Neural cell (in vitro differentiated cells): ENCODE data around the gene FAM111A.

Experiments
- EZH2 ChIP-seq: fragments of 200-600, 300-800 bp; shearing (Covaris generic), sonication (generic); IDR thresholded peaks from 2 replicates; pipeline ENCODE4 v1.6.1; 2014; ENCODE audit warnings: antibody characterized with exemption, low read length, borderline replicate concordance, mild to moderate bottlenecking; ENCODE audit not compliant: insufficient read depth, poor library complexity, severe bottlenecking
- MXI1 ChIP-seq: fragments of 450-650 bp; conservative IDR thresholded peaks from 2 replicates; pipeline ENCODE4 v1.6.1; 2014; ENCODE audit warnings: antibody characterized with exemption, mild to moderate bottlenecking; ENCODE audit not compliant: poor library complexity, severe bottlenecking
- POLR2AphosphoS5 ChIP-seq: IDR thresholded peaks from 2 replicates; pipeline ENCODE4 v1.6.1; 2012
- TAF1 ChIP-seq: IDR thresholded peaks from 2 replicates; pipeline ENCODE4 v1.6.1; 2012; ENCODE audit warnings: low read depth
- TF ChIP-seq, protein P1 (sequence below): fragments of 450-650 bp; IDR thresholded peaks from 2 replicates; pipeline ENCODE4 v1.5.1; 2014; ENCODE audit warnings: antibody characterized with exemption, mild to moderate bottlenecking, moderate library complexity; ENCODE audit not compliant: poor library complexity, severe bottlenecking

GRCh38 chr11:59179121-59179520 lies 36.5 kb downstream of the FAM111A start:
- no peak for TF ChIP-seq TAF1
- no peak for TF ChIP-seq EZH2
- no peak for TF ChIP-seq MXI1
- TF ChIP-seq POLR2AphosphoS5, result no peak
- TF ChIP-seq, protein P1, sequence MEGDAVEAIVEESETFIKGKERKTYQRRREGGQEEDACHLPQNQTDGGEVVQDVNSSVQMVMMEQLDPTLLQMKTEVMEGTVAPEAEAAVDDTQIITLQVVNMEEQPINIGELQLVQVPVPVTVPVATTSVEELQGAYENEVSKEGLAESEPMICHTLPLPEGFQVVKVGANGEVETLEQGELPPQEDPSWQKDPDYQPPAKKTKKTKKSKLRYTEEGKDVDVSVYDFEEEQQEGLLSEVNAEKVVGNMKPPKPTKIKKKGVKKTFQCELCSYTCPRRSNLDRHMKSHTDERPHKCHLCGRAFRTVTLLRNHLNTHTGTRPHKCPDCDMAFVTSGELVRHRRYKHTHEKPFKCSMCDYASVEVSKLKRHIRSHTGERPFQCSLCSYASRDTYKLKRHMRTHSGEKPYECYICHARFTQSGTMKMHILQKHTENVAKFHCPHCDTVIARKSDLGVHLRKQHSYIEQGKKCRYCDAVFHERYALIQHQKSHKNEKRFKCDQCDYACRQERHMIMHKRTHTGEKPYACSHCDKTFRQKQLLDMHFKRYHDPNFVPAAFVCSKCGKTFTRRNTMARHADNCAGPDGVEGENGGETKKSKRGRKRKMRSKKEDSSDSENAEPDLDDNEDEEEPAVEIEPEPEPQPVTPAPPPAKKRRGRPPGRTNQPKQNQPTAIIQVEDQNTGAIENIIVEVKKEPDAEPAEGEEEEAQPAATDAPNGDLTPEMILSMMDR, result no peak
